Neural progenitor cell (in vitro differentiated cells): ENCODE measurements around the gene ARHGAP26. TPM values are rescaled to one million over a fixed set of nuclear protein-coding genes. Genes with fewer than 3 reads are reported as not detected.

Experiments used
- DNase-seq: peaks from one replicate; pipeline ENCODE4 v3.0.0-alpha.2; 2016; ENCODE audit warnings: low spot score
- H2AFZ ChIP-seq: fragments of 200-600 bp; sonication (generic); replicated peaks from 2 replicates; pipeline ENCODE4 v1.6.1; 2016; ENCODE audit warnings: antibody characterized with exemption
- H3F3A ChIP-seq: fragments of 200-600 bp; sonication (generic); 2 replicates; pipeline ENCODE4 v1.6.1; 2016; ENCODE audit warnings: antibody characterized with exemption, low read depth
- H3K27ac ChIP-seq: fragments of 200-600 bp; sonication (generic); 2 replicates; pipeline ENCODE4 v1.5.1; 2016; ENCODE audit warnings: mild to moderate bottlenecking
- H3K27me3 ChIP-seq: fragments of 200-600 bp; sonication (generic); 2 replicates; pipeline ENCODE4 v1.6.1; 2016; ENCODE audit warnings: mild to moderate bottlenecking, moderate library complexity
- H3K36me3 ChIP-seq: fragments of 200-600 bp; sonication (generic); 2 replicates; pipeline ENCODE4 v1.5.1; 2016
- H3K4me1 ChIP-seq: fragments of 200-600 bp; sonication (generic); 2 replicates; pipeline ENCODE4 v1.6.1; 2016; ENCODE audit warnings: mixed run types
- H3K4me2 ChIP-seq: fragments of 200-600 bp; sonication (generic); 2 replicates; pipeline ENCODE4 v1.6.1; 2016
- H3K4me3 ChIP-seq: fragments of 200-600 bp; sonication (generic); 2 replicates; pipeline ENCODE4 v1.5.1; 2016
- H3K79me2 ChIP-seq: fragments of 200-600 bp; sonication (generic); 2 replicates; pipeline ENCODE4 v1.6.1; 2016; ENCODE audit warnings: low read depth
- H3K9ac ChIP-seq: fragments of 200-600 bp; sonication (generic); 2 replicates; pipeline ENCODE4 v1.6.1; 2016
- H3K9me3 ChIP-seq: fragments of 200-600 bp; sonication (generic); 2 replicates; pipeline ENCODE4 v1.5.1; 2016; ENCODE audit warnings: low read depth
- H4K20me1 ChIP-seq: fragments of 200-600 bp; sonication (generic); 2 replicates; pipeline ENCODE4 v1.6.1; 2016; ENCODE audit warnings: low read depth
- H3K27ac Mint-ChIP-seq: 3 replicates; pipeline ENCODE4 v1.8.0; 2021; ENCODE audit warnings: mixed read lengths
- H3K27me3 Mint-ChIP-seq: 2 replicates; pipeline ENCODE4 v1.8.0; 2022; ENCODE audit warnings: low read depth, mild to moderate bottlenecking, inconsistent platforms, moderate library complexity, mixed read lengths; ENCODE audit not compliant: insufficient read depth
- H3K36me3 Mint-ChIP-seq: 3 replicates; pipeline ENCODE4 v1.8.0; 2021; ENCODE audit warnings: mixed read lengths
- H3K4me1 Mint-ChIP-seq: 3 replicates; pipeline ENCODE4 v1.8.0; 2021; ENCODE audit warnings: mixed read lengths
- H3K4me3 Mint-ChIP-seq: 3 replicates; pipeline ENCODE4 v1.8.0; 2021; ENCODE audit warnings: mild to moderate bottlenecking, moderate library complexity, mixed read lengths
- H3K9me3 Mint-ChIP-seq: 3 replicates; pipeline ENCODE4 v1.8.0; 2020; ENCODE audit warnings: mixed read lengths
- EZH2 ChIP-seq: fragments of 200-600 bp; sonication (generic); IDR thresholded peaks from 2 replicates; pipeline ENCODE4 v1.6.1; 2017; ENCODE audit warnings: antibody characterized with exemption, mild to moderate bottlenecking, moderate library complexity
- EZH2phosphoT487 ChIP-seq: fragments of 200-600 bp; sonication (generic); IDR thresholded peaks from 2 replicates; pipeline ENCODE4 v1.6.1; 2017; ENCODE audit warnings: antibody characterized with exemption
- total RNA-seq: library from RNA; depleted of rRNA; stranded (reverse); fragments of >200 nt; gene quantifications from 2 replicates; pipeline ENCODE4 v1.2.3, GENCODE V29; 2015; ENCODE audit warnings: low replicate concordance
- TF ChIP-seq, protein P1 (sequence below): fragments of 200-600 bp; sonication (generic); IDR thresholded peaks from 2 replicates; pipeline ENCODE4 v1.5.1; 2017; ENCODE audit warnings: antibody characterized with exemption, mild to moderate bottlenecking

ARHGAP26 gene
- total RNA-seq, 1 donor from 2014 or later = 7.0 TPM

DNA sequence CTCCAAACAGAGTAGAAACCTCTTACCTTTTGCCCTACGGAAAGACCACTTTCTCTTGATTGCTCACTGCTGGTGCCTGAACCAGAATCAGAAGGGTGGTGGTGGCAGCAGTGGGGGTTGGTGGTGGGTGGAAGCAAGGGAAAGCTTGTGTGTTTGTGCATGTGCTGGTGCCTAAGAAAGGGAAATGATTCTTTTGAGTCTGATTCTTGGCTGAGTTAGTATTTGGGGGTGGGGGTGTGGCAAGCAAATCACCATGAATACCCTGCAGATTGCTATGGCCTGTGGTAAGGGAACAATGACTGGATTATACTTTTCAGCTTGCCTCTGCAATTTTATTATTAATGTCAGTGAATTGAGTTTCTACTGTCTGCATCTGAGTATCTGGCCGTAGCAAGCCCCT is 106.6 kb downstream of the ARHGAP26 start:
- H3K27ac Mint-ChIP-seq = no peak overlapping the region
- H2AFZ ChIP-seq = no peak overlapping the region
- H3F3A ChIP-seq = no peaks in the 10 kb centered on the region
- H3K4me3 ChIP-seq = no peak overlapping the region
- H3K4me1 Mint-ChIP-seq = peaks cover 20% of the 10 kb centered on the region
- H3K36me3 Mint-ChIP-seq = no peaks in the 10 kb centered on the region
- no peak overlapping the region for H3K27ac ChIP-seq
- H3K9me3 Mint-ChIP-seq = no peaks in the 10 kb centered on the region
- H3K27me3 Mint-ChIP-seq = peaks cover 4% of the 10 kb centered on the region
- H3K79me2 ChIP-seq = no peaks in the 10 kb centered on the region
- no peak overlapping the region for H3K4me2 ChIP-seq
- DNase-seq = no peak
- TF ChIP-seq EZH2 (no peak), EZH2phosphoT487 (no peak)
- TF ChIP-seq, protein P1, sequence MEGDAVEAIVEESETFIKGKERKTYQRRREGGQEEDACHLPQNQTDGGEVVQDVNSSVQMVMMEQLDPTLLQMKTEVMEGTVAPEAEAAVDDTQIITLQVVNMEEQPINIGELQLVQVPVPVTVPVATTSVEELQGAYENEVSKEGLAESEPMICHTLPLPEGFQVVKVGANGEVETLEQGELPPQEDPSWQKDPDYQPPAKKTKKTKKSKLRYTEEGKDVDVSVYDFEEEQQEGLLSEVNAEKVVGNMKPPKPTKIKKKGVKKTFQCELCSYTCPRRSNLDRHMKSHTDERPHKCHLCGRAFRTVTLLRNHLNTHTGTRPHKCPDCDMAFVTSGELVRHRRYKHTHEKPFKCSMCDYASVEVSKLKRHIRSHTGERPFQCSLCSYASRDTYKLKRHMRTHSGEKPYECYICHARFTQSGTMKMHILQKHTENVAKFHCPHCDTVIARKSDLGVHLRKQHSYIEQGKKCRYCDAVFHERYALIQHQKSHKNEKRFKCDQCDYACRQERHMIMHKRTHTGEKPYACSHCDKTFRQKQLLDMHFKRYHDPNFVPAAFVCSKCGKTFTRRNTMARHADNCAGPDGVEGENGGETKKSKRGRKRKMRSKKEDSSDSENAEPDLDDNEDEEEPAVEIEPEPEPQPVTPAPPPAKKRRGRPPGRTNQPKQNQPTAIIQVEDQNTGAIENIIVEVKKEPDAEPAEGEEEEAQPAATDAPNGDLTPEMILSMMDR = no peak
- H3K27me3 ChIP-seq = no peaks in the 10 kb centered on the region
- no peaks in the 10 kb centered on the region for H3K9me3 ChIP-seq
- H3K4me1 ChIP-seq = peaks cover 12% of the 10 kb centered on the region
- no peaks in the 10 kb centered on the region for H3K36me3 ChIP-seq
- no peaks in the 10 kb centered on the region for H4K20me1 ChIP-seq
- H3K4me3 Mint-ChIP-seq = no peak overlapping the region
- no peak overlapping the region for H3K9ac ChIP-seq

DNA sequence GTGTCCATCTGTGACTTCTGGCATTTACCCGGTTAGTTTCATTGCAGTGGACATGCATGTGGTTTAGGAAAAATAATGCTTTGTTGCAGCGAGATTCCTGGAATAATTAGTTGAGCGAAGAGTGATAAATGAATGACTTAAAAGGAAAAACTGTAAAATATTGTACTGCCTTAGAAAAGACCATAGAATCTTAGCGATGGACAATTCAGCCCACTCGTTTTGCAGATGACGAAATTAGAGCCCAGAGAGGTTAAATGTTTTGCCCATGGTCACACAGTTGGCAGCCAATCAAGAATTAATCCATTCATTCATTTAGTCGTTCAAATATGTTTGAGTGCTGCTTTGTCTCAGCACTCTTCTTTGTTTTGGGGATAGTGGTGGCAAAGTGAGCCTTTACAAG is 107.9 kb downstream of the ARHGAP26 start:
- no peaks in the 10 kb centered on the region for H3F3A ChIP-seq
- TF ChIP-seq EZH2 (no peak), EZH2phosphoT487 (no peak)
- TF ChIP-seq, protein P1 = no peak
- H2AFZ ChIP-seq = no peak overlapping the region
- Mint-ChIP-seq H3K4me3 (no peak overlapping the region), H3K36me3 (no peaks in the 10 kb centered on the region), H3K27me3 (peaks cover 2% of the 10 kb centered on the region), H3K27ac (no peak overlapping the region), H3K4me1 (peaks cover 30% of the 10 kb centered on the region), H3K9me3 (no peaks in the 10 kb centered on the region)
- no peak overlapping the region for H3K27ac ChIP-seq
- no peaks in the 10 kb centered on the region for H3K27me3 ChIP-seq
- H3K79me2 ChIP-seq = no peaks in the 10 kb centered on the region
- H3K9ac ChIP-seq = no peak overlapping the region
- H3K9me3 ChIP-seq = no peaks in the 10 kb centered on the region
- no peak overlapping the region for H3K4me3 ChIP-seq
- no peaks in the 10 kb centered on the region for H4K20me1 ChIP-seq
- DNase-seq = no peak
- no peak overlapping the region for H3K4me2 ChIP-seq
- H3K36me3 ChIP-seq = no peaks in the 10 kb centered on the region
- peaks cover 14% of the 10 kb centered on the region for H3K4me1 ChIP-seq

- no peak overlapping the region for H2AFZ ChIP-seq
- no peaks in the 10 kb centered on the region for H3F3A ChIP-seq
- no peak for TF ChIP-seq EZH2
- no peak for TF ChIP-seq EZH2phosphoT487
- TF ChIP-seq, protein P1 = no peak
- peaks cover 14% of the 10 kb centered on the region for H3K4me1 ChIP-seq
- Mint-ChIP-seq H3K27ac (no peak overlapping the region), H3K9me3 (no peaks in the 10 kb centered on the region), H3K4me1 (peaks cover 30% of the 10 kb centered on the region), H3K36me3 (no peaks in the 10 kb centered on the region), H3K27me3 (no peaks in the 10 kb centered on the region), H3K4me3 (no peak overlapping the region)
- H3K79me2 ChIP-seq = no peaks in the 10 kb centered on the region
- H3K9me3 ChIP-seq = no peaks in the 10 kb centered on the region
- H3K27ac ChIP-seq = no peak overlapping the region
- H3K27me3 ChIP-seq = no peaks in the 10 kb centered on the region
- H3K4me2 ChIP-seq = no peak overlapping the region
- H4K20me1 ChIP-seq = no peaks in the 10 kb centered on the region
- no peak for DNase-seq
- no peak overlapping the region for H3K9ac ChIP-seq
- no peak overlapping the region for H3K4me3 ChIP-seq
- H3K36me3 ChIP-seq = no peaks in the 10 kb centered on the region
Observed at GRCh38 chr5:142878638-142879037, 108.5 kb downstream of the ARHGAP26 start.
